SKM-1 (cell line): ENCODE data around the gene EEIG1.
"Not testable (repeated sequence)": the region's sequence is repeated elsewhere in the genome, so short reads cannot be mapped to it uniquely, and the experiment has no call there.

ENCODE experiments used
- DNase-seq: peaks from one replicate; lab custom pipeline; 2025; ENCODE audit not compliant: unreplicated experiment; lab: John Stamatoyannopoulos, UW

Gene EEIG1

GRCh38 chr9:127980706-127981558, at the start of gene EEIG1:
EEIG1 (minus strand) TSS chr9:127980989; CDS start chr9:127980137, 852 bp downstream.
- peak; percentile 69 for DNase-seq

- no peak for DNase-seq
Measured at GRCh38 chr9:128027705-128028104, 46.9 kb upstream of the EEIG1 start.

- peak; percentile 37 for DNase-seq
Measured at GRCh38 chr9:128026773-128027541, 46.2 kb upstream of the EEIG1 start.

GRCh38 chr9:128026255-128026772, 45.5 kb upstream of the EEIG1 start:
- no peak for DNase-seq

GRCh38 chr9:128025736-128026135, 44.9 kb upstream of the EEIG1 start:
- DNase-seq, result no peak

GRCh38 chr9:128024761-128025308, 44.0 kb upstream of the EEIG1 start:
- no peak for DNase-seq

- DNase-seq, result not testable (repeated sequence)
Measured at GRCh38 chr9:128023671-128024070, 42.9 kb upstream of the EEIG1 start.

GRCh38 chr9:128022886-128023285, 42.1 kb upstream of the EEIG1 start:
- no peak for DNase-seq

GRCh38 chr9:128021098-128021497, 40.3 kb upstream of the EEIG1 start:
- DNase-seq, result no peak

GRCh38 chr9:128020692-128021091, 39.9 kb upstream of the EEIG1 start:
- no peak for DNase-seq

GRCh38 chr9:128015696-128016095, 34.9 kb upstream of the EEIG1 start:
- DNase-seq, result no peak

- peak; percentile 23 for DNase-seq
Measured at GRCh38 chr9:128011071-128011817, 30.5 kb upstream of the EEIG1 start.

GRCh38 chr9:128009639-128010038, 28.9 kb upstream of the EEIG1 start:
- no peak for DNase-seq

GRCh38 chr9:128008171-128008570, 27.4 kb upstream of the EEIG1 start:
- DNase-seq, result no peak

GRCh38 chr9:128007566-128008138, 26.9 kb upstream of the EEIG1 start:
- peak; percentile 94 for DNase-seq

GRCh38 chr9:128006332-128006996, 25.7 kb upstream of the EEIG1 start:
- DNase-seq, result no peak

- DNase-seq, result no peak
Measured at GRCh38 chr9:128005923-128006322, 25.1 kb upstream of the EEIG1 start.

GRCh38 chr9:128003966-128004604, 23.3 kb upstream of the EEIG1 start:
- DNase-seq, result no peak

- DNase-seq, result no peak
Measured at GRCh38 chr9:128002959-128003358, 22.2 kb upstream of the EEIG1 start.
